GM12878 (cell line): ENCODE results near the gene IMMP2L. TPM values are rescaled to one million over a fixed set of nuclear protein-coding genes. Genes with fewer than 3 reads are reported as not detected.

ENCODE experiments used
- CEBPB ChIP-seq, 2 experiments: fragments of 150-350 bp in 1 of 2; IDR thresholded peaks; 2 replicates each; pipeline ENCODE4 v1.6.1; 2012 to 2014; ENCODE audit warnings: low read depth in 2 of 2, low read length in 2 of 2, borderline replicate concordance in 1 of 2, inconsistent platforms in 1 of 2
- EGR1 ChIP-seq, 2 experiments: IDR thresholded peaks; 1 replicate in 1 of 2; 2 replicates in 1 of 2; pipeline ENCODE4 v1.6.1; 2011 to 2012; ENCODE audit warnings: low read depth in 2 of 2, low read length in 2 of 2, borderline replicate concordance in 1 of 2, mild to moderate bottlenecking in 1 of 2, moderate library complexity in 1 of 2
- polyA plus RNA-seq, 11 experiments: library from polyadenylated mRNA; depleted of rRNA in 4 of 11; unstranded in 6 of 11; stranded (reverse) in 5 of 11; fragments of >200 nt; fragmentation: Nextera tagmentation in 4 of 11; fragmentation: Illumina TruSeq in 1 of 11; extraction: Ambion mirVana in 4 of 11; extraction: Trizol in 1 of 11; gene quantifications; 1 replicate in 1 of 11; 2 replicates in 10 of 11; pipeline versions ENCODE4 v1.2.1 to v1.2.3, GENCODE V29; 2011 to 2016; ENCODE audit warnings: inconsistent platforms in 2 of 11, missing spikeins in 2 of 11, low read depth in 1 of 11
- total RNA-seq, 4 experiments: library from RNA; depleted of rRNA in 3 of 4; stranded (reverse); fragments of >200 nt in 3 of 4; fragmentation: Illumina TruSeq in 1 of 4; extraction: Trizol in 1 of 4; gene quantifications; 2 replicates each; pipeline versions ENCODE4 v1.2.1 to v1.2.3, GENCODE V29; 2013 to 2021
- TF ChIP-seq, protein P1 (sequence below): fragments of 450-650 bp; IDR thresholded peaks from 2 replicates; pipeline ENCODE4 v1.6.1; 2017; ENCODE audit warnings: antibody characterized with exemption, mild to moderate bottlenecking, moderate library complexity
- TF ChIP-seq, protein P2 (sequence below): fragments of 450-650 bp; IDR thresholded peaks from 2 replicates; pipeline ENCODE4 v1.6.1; 2018; ENCODE audit warnings: mild to moderate bottlenecking, low read depth, moderate library complexity; ENCODE audit not compliant: partially characterized antibody
- TF ChIP-seq, protein P3 (sequence below), 3 experiments: IDR thresholded peaks in 2 of 3; conservative IDR thresholded peaks in 1 of 3; 2 replicates each; pipeline ENCODE4 v1.5.1; 2011; ENCODE audit warnings: low read depth in 3 of 3, low read length in 3 of 3, mild to moderate bottlenecking in 3 of 3, control low read depth in 2 of 3, moderate library complexity in 2 of 3, inconsistent platforms in 1 of 3, mixed read lengths in 1 of 3; ENCODE audit not compliant: control insufficient read depth in 2 of 3, insufficient read depth in 1 of 3; ENCODE audit errors: extremely low read depth in 1 of 3

IMMP2L gene
- total and polyA plus RNA-seq, 10 of the 15 experiments (the other 5 are each of a cell fraction or from before 2014, with no cell fraction given): 12.6 to 46.3 (median 19.6) TPM

DNA sequence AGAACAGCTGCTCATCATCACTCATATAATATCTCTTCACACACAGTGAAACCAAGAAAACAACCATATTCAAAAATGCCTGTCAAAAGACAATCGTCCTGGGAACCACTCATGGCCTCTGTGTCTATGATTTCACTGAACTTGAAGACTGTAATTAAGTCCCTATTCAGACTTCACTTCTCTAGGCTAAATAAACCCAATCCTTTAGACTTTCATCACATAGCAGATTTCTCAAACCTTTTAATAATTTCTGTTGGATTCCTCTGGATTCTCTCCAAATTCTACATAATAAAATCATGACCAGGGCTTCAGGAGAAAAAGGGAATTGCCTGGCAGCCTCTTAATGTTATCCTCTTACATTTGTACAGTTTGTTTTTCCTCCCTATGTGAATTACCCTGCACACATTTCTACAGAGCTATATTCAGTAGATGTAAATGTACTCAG, 270.2 kb downstream of the IMMP2L start (continued):
- TF ChIP-seq, protein P1, sequence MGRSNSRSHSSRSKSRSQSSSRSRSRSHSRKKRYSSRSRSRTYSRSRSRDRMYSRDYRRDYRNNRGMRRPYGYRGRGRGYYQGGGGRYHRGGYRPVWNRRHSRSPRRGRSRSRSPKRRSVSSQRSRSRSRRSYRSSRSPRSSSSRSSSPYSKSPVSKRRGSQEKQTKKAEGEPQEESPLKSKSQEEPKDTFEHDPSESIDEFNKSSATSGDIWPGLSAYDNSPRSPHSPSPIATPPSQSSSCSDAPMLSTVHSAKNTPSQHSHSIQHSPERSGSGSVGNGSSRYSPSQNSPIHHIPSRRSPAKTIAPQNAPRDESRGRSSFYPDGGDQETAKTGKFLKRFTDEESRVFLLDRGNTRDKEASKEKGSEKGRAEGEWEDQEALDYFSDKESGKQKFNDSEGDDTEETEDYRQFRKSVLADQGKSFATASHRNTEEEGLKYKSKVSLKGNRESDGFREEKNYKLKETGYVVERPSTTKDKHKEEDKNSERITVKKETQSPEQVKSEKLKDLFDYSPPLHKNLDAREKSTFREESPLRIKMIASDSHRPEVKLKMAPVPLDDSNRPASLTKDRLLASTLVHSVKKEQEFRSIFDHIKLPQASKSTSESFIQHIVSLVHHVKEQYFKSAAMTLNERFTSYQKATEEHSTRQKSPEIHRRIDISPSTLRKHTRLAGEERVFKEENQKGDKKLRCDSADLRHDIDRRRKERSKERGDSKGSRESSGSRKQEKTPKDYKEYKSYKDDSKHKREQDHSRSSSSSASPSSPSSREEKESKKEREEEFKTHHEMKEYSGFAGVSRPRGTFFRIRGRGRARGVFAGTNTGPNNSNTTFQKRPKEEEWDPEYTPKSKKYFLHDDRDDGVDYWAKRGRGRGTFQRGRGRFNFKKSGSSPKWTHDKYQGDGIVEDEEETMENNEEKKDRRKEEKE: no peak
- no peak for TF ChIP-seq EGR1 (IDR thresholded peaks at IDR 0.05; ENCODE audit: borderline replicate concordance in 1 of 2, low read depth in 2 of 2, low read length in 2 of 2)
- no peak for TF ChIP-seq CEBPB (IDR thresholded peaks at IDR 0.05; ENCODE audit: borderline replicate concordance in 1 of 2, low read depth in 2 of 2, low read length in 2 of 2)
- TF ChIP-seq, protein P2, sequence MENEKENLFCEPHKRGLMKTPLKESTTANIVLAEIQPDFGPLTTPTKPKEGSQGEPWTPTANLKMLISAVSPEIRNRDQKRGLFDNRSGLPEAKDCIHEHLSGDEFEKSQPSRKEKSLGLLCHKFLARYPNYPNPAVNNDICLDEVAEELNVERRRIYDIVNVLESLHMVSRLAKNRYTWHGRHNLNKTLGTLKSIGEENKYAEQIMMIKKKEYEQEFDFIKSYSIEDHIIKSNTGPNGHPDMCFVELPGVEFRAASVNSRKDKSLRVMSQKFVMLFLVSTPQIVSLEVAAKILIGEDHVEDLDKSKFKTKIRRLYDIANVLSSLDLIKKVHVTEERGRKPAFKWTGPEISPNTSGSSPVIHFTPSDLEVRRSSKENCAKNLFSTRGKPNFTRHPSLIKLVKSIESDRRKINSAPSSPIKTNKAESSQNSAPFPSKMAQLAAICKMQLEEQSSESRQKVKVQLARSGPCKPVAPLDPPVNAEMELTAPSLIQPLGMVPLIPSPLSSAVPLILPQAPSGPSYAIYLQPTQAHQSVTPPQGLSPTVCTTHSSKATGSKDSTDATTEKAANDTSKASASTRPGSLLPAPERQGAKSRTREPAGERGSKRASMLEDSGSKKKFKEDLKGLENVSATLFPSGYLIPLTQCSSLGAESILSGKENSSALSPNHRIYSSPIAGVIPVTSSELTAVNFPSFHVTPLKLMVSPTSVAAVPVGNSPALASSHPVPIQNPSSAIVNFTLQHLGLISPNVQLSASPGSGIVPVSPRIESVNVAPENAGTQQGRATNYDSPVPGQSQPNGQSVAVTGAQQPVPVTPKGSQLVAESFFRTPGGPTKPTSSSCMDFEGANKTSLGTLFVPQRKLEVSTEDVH: no peak
- TF ChIP-seq, protein P3, sequence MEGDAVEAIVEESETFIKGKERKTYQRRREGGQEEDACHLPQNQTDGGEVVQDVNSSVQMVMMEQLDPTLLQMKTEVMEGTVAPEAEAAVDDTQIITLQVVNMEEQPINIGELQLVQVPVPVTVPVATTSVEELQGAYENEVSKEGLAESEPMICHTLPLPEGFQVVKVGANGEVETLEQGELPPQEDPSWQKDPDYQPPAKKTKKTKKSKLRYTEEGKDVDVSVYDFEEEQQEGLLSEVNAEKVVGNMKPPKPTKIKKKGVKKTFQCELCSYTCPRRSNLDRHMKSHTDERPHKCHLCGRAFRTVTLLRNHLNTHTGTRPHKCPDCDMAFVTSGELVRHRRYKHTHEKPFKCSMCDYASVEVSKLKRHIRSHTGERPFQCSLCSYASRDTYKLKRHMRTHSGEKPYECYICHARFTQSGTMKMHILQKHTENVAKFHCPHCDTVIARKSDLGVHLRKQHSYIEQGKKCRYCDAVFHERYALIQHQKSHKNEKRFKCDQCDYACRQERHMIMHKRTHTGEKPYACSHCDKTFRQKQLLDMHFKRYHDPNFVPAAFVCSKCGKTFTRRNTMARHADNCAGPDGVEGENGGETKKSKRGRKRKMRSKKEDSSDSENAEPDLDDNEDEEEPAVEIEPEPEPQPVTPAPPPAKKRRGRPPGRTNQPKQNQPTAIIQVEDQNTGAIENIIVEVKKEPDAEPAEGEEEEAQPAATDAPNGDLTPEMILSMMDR (IDR thresholded peaks at IDR 0.05 in 2 of 3, conservative IDR thresholded peaks at IDR 0.05 in 1 of 3; ENCODE audit: control insufficient read depth in 2 of 3, extremely low read depth in 1 of 3, insufficient read depth in 1 of 3, low read depth in 3 of 3, low read length in 3 of 3): no peak
